DND-41 (cell line): ENCODE measurements around the gene NTM.

Source experiments
- EZH2 ChIP-seq: IDR thresholded peaks from 3 replicates; pipeline ENCODE4 v1.6.1; 2012; ENCODE audit warnings: borderline replicate concordance, low read depth, mild to moderate bottlenecking, moderate library complexity, low read length, inconsistent platforms; ENCODE audit not compliant: severe bottlenecking
- TF ChIP-seq, protein P1 (sequence below): IDR thresholded peaks from 2 replicates; pipeline ENCODE4 v1.5.1; 2012; ENCODE audit warnings: borderline replicate concordance, low read length, moderate library complexity, mild to moderate bottlenecking; ENCODE audit not compliant: poor library complexity, severe bottlenecking; ENCODE audit errors: extremely low read depth

DNA sequence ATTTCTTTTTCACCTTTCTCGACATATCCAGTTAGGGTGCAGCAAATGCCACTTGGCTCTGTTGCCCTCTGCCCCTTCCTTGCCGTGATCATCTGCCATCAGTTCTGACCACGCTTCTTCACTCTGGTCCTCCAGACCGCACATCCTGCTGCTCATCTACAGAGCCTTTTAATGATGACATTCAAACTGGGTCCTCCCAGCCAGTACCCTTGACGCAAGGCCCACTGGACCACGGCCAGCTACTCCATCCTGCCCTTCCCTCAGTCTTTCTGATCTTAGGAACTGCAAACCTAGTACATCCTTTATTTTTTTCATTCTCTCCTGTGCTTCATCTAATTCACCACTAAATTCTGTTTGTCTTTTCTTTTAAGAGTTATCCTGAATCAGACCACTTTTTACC lies 551.8 kb downstream of the NTM start:
- TF ChIP-seq, protein P1, sequence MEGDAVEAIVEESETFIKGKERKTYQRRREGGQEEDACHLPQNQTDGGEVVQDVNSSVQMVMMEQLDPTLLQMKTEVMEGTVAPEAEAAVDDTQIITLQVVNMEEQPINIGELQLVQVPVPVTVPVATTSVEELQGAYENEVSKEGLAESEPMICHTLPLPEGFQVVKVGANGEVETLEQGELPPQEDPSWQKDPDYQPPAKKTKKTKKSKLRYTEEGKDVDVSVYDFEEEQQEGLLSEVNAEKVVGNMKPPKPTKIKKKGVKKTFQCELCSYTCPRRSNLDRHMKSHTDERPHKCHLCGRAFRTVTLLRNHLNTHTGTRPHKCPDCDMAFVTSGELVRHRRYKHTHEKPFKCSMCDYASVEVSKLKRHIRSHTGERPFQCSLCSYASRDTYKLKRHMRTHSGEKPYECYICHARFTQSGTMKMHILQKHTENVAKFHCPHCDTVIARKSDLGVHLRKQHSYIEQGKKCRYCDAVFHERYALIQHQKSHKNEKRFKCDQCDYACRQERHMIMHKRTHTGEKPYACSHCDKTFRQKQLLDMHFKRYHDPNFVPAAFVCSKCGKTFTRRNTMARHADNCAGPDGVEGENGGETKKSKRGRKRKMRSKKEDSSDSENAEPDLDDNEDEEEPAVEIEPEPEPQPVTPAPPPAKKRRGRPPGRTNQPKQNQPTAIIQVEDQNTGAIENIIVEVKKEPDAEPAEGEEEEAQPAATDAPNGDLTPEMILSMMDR: no peak
- no peak for TF ChIP-seq EZH2
